Esophagus muscularis mucosa (tissue), 4 donors: ENCODE measurements around the gene KCNK2. TPM values are rescaled to one million over a fixed set of nuclear protein-coding genes. Genes with fewer than 3 reads are reported as not detected.

Experiments used
- DNase-seq: peaks from one replicate; pipeline ENCODE4 v3.0.0-alpha.2; 2017; ENCODE audit errors: extremely low spot score
- H3K27ac ChIP-seq, 4 donors: fragments of 200-600 bp; sonication (generic); replicated peaks in 1 of 4; 1 replicate in 3 of 4; 2 replicates in 1 of 4; pipeline ENCODE4 v1.5.1; 2016 to 2019; ENCODE audit warnings: mild to moderate bottlenecking in 1 of 4
- H3K27me3 ChIP-seq, 4 donors: fragments of 200-600 bp; sonication (generic); one replicate each; pipeline versions ENCODE4 v1.5.1 to v1.6.0; 2016 to 2019
- H3K36me3 ChIP-seq, 4 donors: fragments of 200-600 bp; sonication (generic); one replicate each; pipeline ENCODE4 v1.5.1; 2016 to 2019
- H3K4me1 ChIP-seq, 4 donors: fragments of 200-600 bp; sonication (generic); one replicate each; pipeline ENCODE4 v1.5.1; 2016 to 2019
- H3K4me3 ChIP-seq, 4 donors: fragments of 200-600 bp; sonication (generic); 1 replicate in 2 of 4; 2 replicates in 2 of 4; pipeline ENCODE4 v1.5.1; 2016 to 2019; ENCODE audit warnings: mild to moderate bottlenecking in 4 of 4, moderate library complexity in 1 of 4
- H3K9me3 ChIP-seq, 4 donors: fragments of 200-600 bp; sonication (generic); 1 replicate in 3 of 4; 2 replicates in 1 of 4; pipeline ENCODE4 v1.5.1; 2016 to 2019
- EP300 ChIP-seq: sonication (generic); formaldehyde crosslinking; IDR thresholded peaks from one replicate; pipeline ENCODE4 v1.6.1; 2017; ENCODE audit warnings: antibody characterized with exemption
- POLR2A ChIP-seq: fragments of 450-650 bp; IDR thresholded peaks from one replicate; pipeline ENCODE4 v1.6.1; 2017; ENCODE audit warnings: antibody characterized with exemption, moderate library complexity, mild to moderate bottlenecking, low read depth
- POLR2AphosphoS5 ChIP-seq, 2 donors: sonication (generic); formaldehyde crosslinking; IDR thresholded peaks; one replicate each; pipeline ENCODE4 v1.6.1; 2017; ENCODE audit warnings: antibody characterized with exemption in 2 of 2
- WGBS: methylation state at CpG from one replicate; pipeline ENCODE4 v1.1.5; 2018; 5-methylcytosine and 5-hydroxymethylcytosine counted together
- intact Hi-C: fragments of 100-400 bp; cut with DNase I; formaldehyde crosslinking; loops from one replicate; pipeline ENCODE4 v1.15.1; 2023
- total RNA-seq, 4 donors: library from RNA; depleted of rRNA; stranded (reverse); fragments of >200 nt; gene quantifications; one replicate each; pipeline versions ENCODE4 v1.1.0 to v1.2.1, GENCODE V29; 2016
- TF ChIP-seq, protein P1 (sequence below), 3 experiments: fragments of 200-600 bp in 2 of 3; fragments of 450-650 bp in 1 of 3; sonication (generic) in 2 of 3; IDR thresholded peaks; one replicate each; pipeline ENCODE4 v1.5.1; 2017 to 2019; ENCODE audit warnings: antibody characterized with exemption in 3 of 3, mild to moderate bottlenecking in 2 of 3, moderate library complexity in 1 of 3

KCNK2 gene
- total RNA-seq, 4 donors from 2014 or later: 0.57 to 3.3 (median 2.8) TPM

DNA sequence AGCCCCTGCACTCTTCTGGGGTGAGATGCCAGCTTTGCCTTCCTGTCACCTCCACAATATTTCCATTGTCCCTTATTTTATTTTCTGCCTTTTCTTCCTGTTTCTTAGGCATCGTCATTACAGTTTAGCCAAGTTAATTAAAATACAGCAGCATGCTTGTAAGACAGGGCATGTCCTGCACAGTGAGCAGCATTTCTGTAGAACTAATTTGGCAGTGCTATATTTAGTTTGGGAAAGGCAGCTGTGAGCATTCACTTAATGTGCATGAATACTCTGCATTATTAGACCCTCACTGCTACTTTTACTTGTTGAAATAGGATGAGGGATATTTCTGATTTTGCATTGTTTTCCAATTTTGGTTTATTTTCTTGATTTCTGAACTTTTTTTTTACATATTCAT, 133.3 kb downstream of the KCNK2 start:
- no peaks in the 10 kb centered on the region for H3K27me3 ChIP-seq
- no peak overlapping the region for H3K27ac ChIP-seq
- 60% methylated on average over 1 of the region's 1 CpG for WGBS
- no peaks in the 10 kb centered on the region for H3K4me1 ChIP-seq
- intact Hi-C loops: no loop called here
- no peak for DNase-seq
- no peaks in the 10 kb centered on the region for H3K9me3 ChIP-seq
- no peaks in the 10 kb centered on the region for H3K36me3 ChIP-seq
- TF ChIP-seq POLR2AphosphoS5 (IDR thresholded peaks at IDR 0.05): no peak
- TF ChIP-seq, protein P1, sequence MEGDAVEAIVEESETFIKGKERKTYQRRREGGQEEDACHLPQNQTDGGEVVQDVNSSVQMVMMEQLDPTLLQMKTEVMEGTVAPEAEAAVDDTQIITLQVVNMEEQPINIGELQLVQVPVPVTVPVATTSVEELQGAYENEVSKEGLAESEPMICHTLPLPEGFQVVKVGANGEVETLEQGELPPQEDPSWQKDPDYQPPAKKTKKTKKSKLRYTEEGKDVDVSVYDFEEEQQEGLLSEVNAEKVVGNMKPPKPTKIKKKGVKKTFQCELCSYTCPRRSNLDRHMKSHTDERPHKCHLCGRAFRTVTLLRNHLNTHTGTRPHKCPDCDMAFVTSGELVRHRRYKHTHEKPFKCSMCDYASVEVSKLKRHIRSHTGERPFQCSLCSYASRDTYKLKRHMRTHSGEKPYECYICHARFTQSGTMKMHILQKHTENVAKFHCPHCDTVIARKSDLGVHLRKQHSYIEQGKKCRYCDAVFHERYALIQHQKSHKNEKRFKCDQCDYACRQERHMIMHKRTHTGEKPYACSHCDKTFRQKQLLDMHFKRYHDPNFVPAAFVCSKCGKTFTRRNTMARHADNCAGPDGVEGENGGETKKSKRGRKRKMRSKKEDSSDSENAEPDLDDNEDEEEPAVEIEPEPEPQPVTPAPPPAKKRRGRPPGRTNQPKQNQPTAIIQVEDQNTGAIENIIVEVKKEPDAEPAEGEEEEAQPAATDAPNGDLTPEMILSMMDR (IDR thresholded peaks at IDR 0.05): no peak
- no peak for TF ChIP-seq EP300
- no peak for TF ChIP-seq POLR2A
- no peak overlapping the region for H3K4me3 ChIP-seq

DNA sequence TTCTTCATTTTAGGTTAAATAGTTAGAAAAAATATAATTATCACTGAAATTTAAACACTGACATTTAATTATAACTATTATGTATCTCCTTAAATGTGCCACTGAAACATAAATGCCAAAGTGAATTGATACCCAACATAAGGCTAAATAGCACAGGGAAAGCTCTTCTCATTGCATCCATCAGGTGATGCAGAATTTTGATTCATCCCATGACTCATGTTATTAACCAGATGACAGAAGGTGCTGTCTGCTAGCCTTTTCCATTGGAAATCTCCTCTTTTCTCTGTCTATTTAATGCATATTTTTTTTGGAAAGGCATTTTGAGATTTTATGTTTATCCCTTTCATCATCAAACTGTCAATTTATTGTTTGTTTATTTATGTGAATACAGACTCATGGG, 136.8 kb downstream of the KCNK2 start:
- intact Hi-C loops: no loop called here
- TF ChIP-seq POLR2AphosphoS5 (IDR thresholded peaks at IDR 0.05) (no peak), EP300 (no peak), POLR2A (no peak)
- TF ChIP-seq, protein P1 (IDR thresholded peaks at IDR 0.05): no peak
- Histone ChIP-seq H3K4me1 (no peaks in the 10 kb centered on the region), H3K27me3 (no peaks in the 10 kb centered on the region), H3K4me3 (no peak overlapping the region), H3K36me3 (no peaks in the 10 kb centered on the region), H3K27ac (no peak overlapping the region), H3K9me3 (no peaks in the 10 kb centered on the region)
- no peak for DNase-seq

GRCh38 chr1:215220346-215220745, 137.8 kb downstream of the KCNK2 start:
- Histone ChIP-seq H3K27me3 (no peaks in the 10 kb centered on the region), H3K36me3 (no peaks in the 10 kb centered on the region), H3K27ac (no peak overlapping the region), H3K4me1 (no peaks in the 10 kb centered on the region), H3K4me3 (no peak overlapping the region), H3K9me3 (no peaks in the 10 kb centered on the region)
- TF ChIP-seq POLR2A (no peak), EP300 (no peak), POLR2AphosphoS5 (IDR thresholded peaks at IDR 0.05) (no peak)
- TF ChIP-seq, protein P1 (IDR thresholded peaks at IDR 0.05): no peak
- 84% methylated on average over 4 of the region's 4 CpGs for WGBS
- intact Hi-C loops: no loop called here
- DNase-seq: no peak

DNA sequence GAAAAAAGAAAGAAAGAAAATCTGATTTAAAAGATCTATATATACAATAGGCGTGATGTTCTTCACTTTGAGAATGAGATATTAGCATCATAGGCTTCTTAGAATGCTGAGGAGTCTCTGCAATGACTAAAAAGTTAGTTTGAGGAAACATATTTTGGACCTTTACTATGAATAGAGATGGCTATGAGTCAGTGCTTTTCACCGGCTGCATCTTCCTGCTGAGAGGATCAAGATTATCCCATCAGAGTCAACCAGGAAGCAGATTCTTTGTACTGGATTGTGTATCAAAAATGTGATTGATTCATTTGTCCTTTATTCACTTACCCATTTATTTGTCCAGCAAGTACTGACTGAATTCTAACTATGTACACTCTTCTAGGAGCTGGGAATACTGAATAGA, 144.2 kb downstream of the KCNK2 start:
- Histone ChIP-seq H3K9me3 (no peaks in the 10 kb centered on the region), H3K4me3 (no peak overlapping the region), H3K4me1 (no peaks in the 10 kb centered on the region), H3K36me3 (no peaks in the 10 kb centered on the region), H3K27ac (no peak overlapping the region), H3K27me3 (no peaks in the 10 kb centered on the region)
- TF ChIP-seq, protein P1 (IDR thresholded peaks at IDR 0.05): no peak
- TF ChIP-seq POLR2AphosphoS5 (IDR thresholded peaks at IDR 0.05): no peak
- TF ChIP-seq EP300: no peak
- WGBS: 69% methylated on average over 2 of the region's 2 CpGs
- DNase-seq: no peak
- intact Hi-C loops: no loop called here

GRCh38 chr1:215228193-215228592, 145.7 kb downstream of the KCNK2 start:
- intact Hi-C loops: no loop called here
- TF ChIP-seq, protein P1 (IDR thresholded peaks at IDR 0.05): no peak
- TF ChIP-seq POLR2AphosphoS5 (IDR thresholded peaks at IDR 0.05): no peak
- no peak for TF ChIP-seq POLR2A
- no peak for TF ChIP-seq EP300
- Histone ChIP-seq H3K27ac (no peak overlapping the region), H3K4me3 (no peak overlapping the region), H3K36me3 (no peaks in the 10 kb centered on the region), H3K4me1 (no peaks in the 10 kb centered on the region), H3K9me3 (no peaks in the 10 kb centered on the region), H3K27me3 (no peaks in the 10 kb centered on the region)
- 84% methylated on average over 6 of the region's 6 CpGs for WGBS
- DNase-seq: no peak
